HepG2 (cell line): Measurements from ENCODE around the gene ACYP2. TPM values are rescaled to one million over a fixed set of nuclear protein-coding genes. Genes with fewer than 3 reads are reported as not detected.

Experiments
- ARID3A ChIP-seq: IDR thresholded peaks from 2 replicates; pipeline ENCODE4 v1.6.1; 2012; ENCODE audit warnings: low read depth, low read length, improper control_type of control experiment
- FOSL1 ChIP-seq: sonication (generic); formaldehyde crosslinking; IDR thresholded peaks from 2 replicates; pipeline ENCODE4 v1.9.0; 2021; ENCODE audit warnings: missing genetic modification reagents, borderline replicate concordance
- GTF2F1 ChIP-seq: fragments of 150-350 bp; IDR thresholded peaks from 2 replicates; pipeline ENCODE4 v1.6.1; 2014; ENCODE audit warnings: low read length
- HNF4G ChIP-seq, 2 experiments: sonication (generic) in 1 of 2; formaldehyde crosslinking in 1 of 2; IDR thresholded peaks; 2 replicates each; pipeline versions ENCODE4 v1.4.0 to v1.6.1; 2011 to 2020; ENCODE audit warnings: borderline replicate concordance in 2 of 2, low read depth in 2 of 2, mild to moderate bottlenecking in 2 of 2, low read length in 1 of 2, missing genetic modification reagents in 1 of 2, moderate library complexity in 1 of 2
- KDM2A ChIP-seq: sonication (generic); formaldehyde crosslinking; IDR thresholded peaks from 2 replicates; pipeline ENCODE4 v1.4.0; 2020; ENCODE audit warnings: low read depth, missing genetic modification reagents, borderline replicate concordance
- MAFF ChIP-seq: IDR thresholded peaks from 2 replicates; pipeline ENCODE4 v1.6.1; 2011; ENCODE audit warnings: low read depth, low read length, improper control_type of control experiment
- MATR3 ChIP-seq: sonication (generic); formaldehyde crosslinking; IDR thresholded peaks from 2 replicates; pipeline ENCODE4 v1.4.0; 2020; ENCODE audit warnings: missing genetic modification reagents
- NCOA2 ChIP-seq: sonication (generic); formaldehyde crosslinking; IDR thresholded peaks from 2 replicates; pipeline ENCODE4 v1.8.0; 2022; ENCODE audit warnings: inconsistent platforms
- TARDBP ChIP-seq: sonication (generic); formaldehyde crosslinking; IDR thresholded peaks from 2 replicates; pipeline ENCODE4 v1.8.0; 2022; ENCODE audit warnings: mild to moderate bottlenecking, missing genetic modification reagents
- ZBTB2 ChIP-seq: sonication (generic); formaldehyde crosslinking; IDR thresholded peaks from 2 replicates; pipeline ENCODE4 v1.8.0; 2022; ENCODE audit warnings: low read depth, missing genetic modification reagents
- ZNF160 ChIP-seq: sonication (generic); formaldehyde crosslinking; IDR thresholded peaks from 2 replicates; pipeline ENCODE4 v1.8.0; 2022; ENCODE audit warnings: mild to moderate bottlenecking, inconsistent platforms, missing genetic modification reagents
- ZNF207 ChIP-seq: fragments of 450-650 bp; IDR thresholded peaks from 2 replicates; pipeline ENCODE4 v1.6.1; 2016; ENCODE audit warnings: antibody characterized with exemption, borderline replicate concordance
- ZNF383 ChIP-seq: sonication (generic); formaldehyde crosslinking; IDR thresholded peaks from 2 replicates; pipeline ENCODE4 v1.4.0; 2020; ENCODE audit warnings: missing genetic modification reagents, mild to moderate bottlenecking, borderline replicate concordance
- ZNF614 ChIP-seq: IDR thresholded peaks from 2 replicates; pipeline ENCODE4 v1.6.1; 2018; ENCODE audit warnings: missing biosample characterization, missing genetic modification reagents, inconsistent platforms, borderline replicate concordance
- ZNF629 ChIP-seq: sonication (generic); formaldehyde crosslinking; conservative IDR thresholded peaks from 2 replicates; pipeline ENCODE4 v1.5.0; 2020; ENCODE audit warnings: missing genetic modification reagents
- ZNF670 ChIP-seq: sonication (generic); formaldehyde crosslinking; IDR thresholded peaks from 2 replicates; pipeline ENCODE4 v1.8.0; 2022; ENCODE audit warnings: mild to moderate bottlenecking, missing genetic modification reagents, borderline replicate concordance
- ZNF737 ChIP-seq: sonication (generic); formaldehyde crosslinking; IDR thresholded peaks from 2 replicates; pipeline ENCODE4 v1.5.0; 2020; ENCODE audit warnings: missing genetic modification reagents, mild to moderate bottlenecking, borderline replicate concordance
- ZNF792 ChIP-seq: IDR thresholded peaks from 2 replicates; pipeline ENCODE4 v1.6.1; 2016
- polyA plus RNA-seq, 8 experiments: library from polyadenylated mRNA; depleted of rRNA in 3 of 8; stranded (reverse) in 7 of 8; unstranded in 1 of 8; fragments of >200 nt; fragmentation: Illumina TruSeq in 4 of 8; extraction: Trizol in 4 of 8; gene quantifications; 2 replicates each; pipeline versions ENCODE4 v1.2.1 to v1.2.3, GENCODE V29; 2011 to 2016; ENCODE audit warnings: low read depth in 4 of 8, missing spikeins in 1 of 8, mixed read lengths in 1 of 8; ENCODE audit not compliant: insufficient read depth in 1 of 8
- total RNA-seq, 5 experiments: library from RNA; depleted of rRNA; stranded (reverse); fragments of >200 nt; fragmentation: Illumina TruSeq; extraction: Trizol; gene quantifications; 2 replicates each; pipeline ENCODE4 v1.2.3, GENCODE V29; 2016; ENCODE audit warnings: low read depth in 1 of 5
- TF ChIP-seq, protein P1 (sequence below): sonication (generic); formaldehyde crosslinking; IDR thresholded peaks from 2 replicates; pipeline ENCODE4 v1.8.0; 2023; ENCODE audit warnings: mild to moderate bottlenecking, missing genetic modification reagents
- TF ChIP-seq, protein P2 (sequence below): sonication (generic); formaldehyde crosslinking; IDR thresholded peaks from 2 replicates; pipeline ENCODE4 v1.4.0; 2020; ENCODE audit warnings: missing genetic modification reagents
- TF ChIP-seq, protein P3 (sequence below): sonication (generic); formaldehyde crosslinking; IDR thresholded peaks from 2 replicates; pipeline ENCODE4 v1.4.0; 2020; ENCODE audit warnings: mild to moderate bottlenecking, low read depth, missing genetic modification reagents
- TF ChIP-seq, protein P4 (sequence below): sonication (generic); formaldehyde crosslinking; IDR thresholded peaks from 2 replicates; pipeline ENCODE4 v1.5.1; 2020; ENCODE audit warnings: mild to moderate bottlenecking, moderate library complexity, missing genetic modification reagents

Gene ACYP2
- total and polyA plus RNA-seq, 2 of the 13 experiments (the other 11 are each of a cell fraction or from before 2014, with no cell fraction given), result 12.3 to 12.7 TPM

GRCh38 chr2:54122939-54123338 lies 7.5 kb downstream of the ACYP2 start (continued):
- TF ChIP-seq ZBTB2 (CRISPR knock-in tag) (no peak), HNF4G (IDR thresholded peaks at IDR 0.05; ENCODE audit: borderline replicate concordance, low read depth, low read length) (no peak), HNF4G (CRISPR knock-in tag; IDR thresholded peaks at IDR 0.05; ENCODE audit: borderline replicate concordance, low read depth) (no peak), ZNF670 (CRISPR knock-in tag) (0 out of 2 replicates have a peak, but pooled peaks have one; percentile 38), ZNF614 (CRISPR knock-in tag) (no peak), ARID3A (0 out of 2 replicates have a peak, but pooled peaks have one; percentile 30), MATR3 (CRISPR knock-in tag) (no peak), MAFF (0 out of 2 replicates have a peak, but pooled peaks have one; percentile 6), GTF2F1 (no peak), KDM2A (CRISPR knock-in tag) (no peak), ZNF383 (CRISPR knock-in tag) (no peak), ZNF160 (no peak), FOSL1 (CRISPR knock-in tag) (peak; percentile 74; the same call in 1 of the 2 replicates), ZNF207 (no peak), ZNF792 (CRISPR knock-in tag) (0 out of 2 replicates have a peak, but pooled peaks have one; percentile 28), TARDBP (CRISPR knock-in tag) (no peak), ZNF737 (CRISPR knock-in tag) (no peak), NCOA2 (CRISPR knock-in tag) (peak; percentile 31; the same call in 1 of the 2 replicates), ZNF629 (CRISPR knock-in tag) (no peak)
- TF ChIP-seq, protein P1, sequence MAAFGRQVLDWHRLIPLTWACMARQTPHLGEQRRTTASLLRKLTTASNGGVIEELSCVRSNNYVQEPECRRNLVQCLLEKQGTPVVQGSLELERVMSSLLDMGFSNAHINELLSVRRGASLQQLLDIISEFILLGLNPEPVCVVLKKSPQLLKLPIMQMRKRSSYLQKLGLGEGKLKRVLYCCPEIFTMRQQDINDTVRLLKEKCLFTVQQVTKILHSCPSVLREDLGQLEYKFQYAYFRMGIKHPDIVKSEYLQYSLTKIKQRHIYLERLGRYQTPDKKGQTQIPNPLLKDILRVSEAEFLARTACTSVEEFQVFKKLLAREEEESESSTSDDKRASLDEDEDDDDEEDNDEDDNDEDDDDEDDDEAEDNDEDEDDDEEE (CRISPR knock-in tag), result no peak
- TF ChIP-seq, protein P2, sequence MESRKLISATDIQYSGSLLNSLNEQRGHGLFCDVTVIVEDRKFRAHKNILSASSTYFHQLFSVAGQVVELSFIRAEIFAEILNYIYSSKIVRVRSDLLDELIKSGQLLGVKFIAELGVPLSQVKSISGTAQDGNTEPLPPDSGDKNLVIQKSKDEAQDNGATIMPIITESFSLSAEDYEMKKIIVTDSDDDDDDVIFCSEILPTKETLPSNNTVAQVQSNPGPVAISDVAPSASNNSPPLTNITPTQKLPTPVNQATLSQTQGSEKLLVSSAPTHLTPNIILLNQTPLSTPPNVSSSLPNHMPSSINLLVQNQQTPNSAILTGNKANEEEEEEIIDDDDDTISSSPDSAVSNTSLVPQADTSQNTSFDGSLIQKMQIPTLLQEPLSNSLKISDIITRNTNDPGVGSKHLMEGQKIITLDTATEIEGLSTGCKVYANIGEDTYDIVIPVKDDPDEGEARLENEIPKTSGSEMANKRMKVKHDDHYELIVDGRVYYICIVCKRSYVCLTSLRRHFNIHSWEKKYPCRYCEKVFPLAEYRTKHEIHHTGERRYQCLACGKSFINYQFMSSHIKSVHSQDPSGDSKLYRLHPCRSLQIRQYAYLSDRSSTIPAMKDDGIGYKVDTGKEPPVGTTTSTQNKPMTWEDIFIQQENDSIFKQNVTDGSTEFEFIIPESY (CRISPR knock-in tag), result peak; percentile 88
- TF ChIP-seq, protein P3, sequence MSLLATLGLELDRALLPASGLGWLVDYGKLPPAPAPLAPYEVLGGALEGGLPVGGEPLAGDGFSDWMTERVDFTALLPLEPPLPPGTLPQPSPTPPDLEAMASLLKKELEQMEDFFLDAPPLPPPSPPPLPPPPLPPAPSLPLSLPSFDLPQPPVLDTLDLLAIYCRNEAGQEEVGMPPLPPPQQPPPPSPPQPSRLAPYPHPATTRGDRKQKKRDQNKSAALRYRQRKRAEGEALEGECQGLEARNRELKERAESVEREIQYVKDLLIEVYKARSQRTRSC (CRISPR knock-in tag), result no peak
- TF ChIP-seq, protein P4, sequence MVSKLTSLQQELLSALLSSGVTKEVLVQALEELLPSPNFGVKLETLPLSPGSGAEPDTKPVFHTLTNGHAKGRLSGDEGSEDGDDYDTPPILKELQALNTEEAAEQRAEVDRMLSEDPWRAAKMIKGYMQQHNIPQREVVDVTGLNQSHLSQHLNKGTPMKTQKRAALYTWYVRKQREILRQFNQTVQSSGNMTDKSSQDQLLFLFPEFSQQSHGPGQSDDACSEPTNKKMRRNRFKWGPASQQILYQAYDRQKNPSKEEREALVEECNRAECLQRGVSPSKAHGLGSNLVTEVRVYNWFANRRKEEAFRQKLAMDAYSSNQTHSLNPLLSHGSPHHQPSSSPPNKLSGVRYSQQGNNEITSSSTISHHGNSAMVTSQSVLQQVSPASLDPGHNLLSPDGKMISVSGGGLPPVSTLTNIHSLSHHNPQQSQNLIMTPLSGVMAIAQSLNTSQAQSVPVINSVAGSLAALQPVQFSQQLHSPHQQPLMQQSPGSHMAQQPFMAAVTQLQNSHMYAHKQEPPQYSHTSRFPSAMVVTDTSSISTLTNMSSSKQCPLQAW (CRISPR knock-in tag), result 0 out of 2 replicates have a peak, but pooled peaks have one; percentile 41
